Muscle of leg (tissue), 11 donors: ENCODE data around the gene UBR3. TPM values are rescaled to one million over a fixed set of nuclear protein-coding genes. Genes with fewer than 3 reads are reported as not detected.

Source experiments
- DNase-seq: peaks from one replicate; pipeline ENCODE4 v3.0.0; 2013
- H3K27ac ChIP-seq: one replicate; pipeline ENCODE4 v1.5.1; 2013; ENCODE audit warnings: mild to moderate bottlenecking, low read length, control low read depth
- H3K27me3 ChIP-seq: one replicate; pipeline ENCODE4 v1.6.1; 2013; ENCODE audit warnings: low read length; ENCODE audit not compliant: control insufficient read depth, insufficient read depth
- H3K36me3 ChIP-seq: one replicate; pipeline ENCODE4 v1.6.1; 2013; ENCODE audit warnings: low read length; ENCODE audit not compliant: control insufficient read depth, insufficient read depth
- H3K4me1 ChIP-seq: one replicate; pipeline ENCODE4 v1.6.1; 2013; ENCODE audit warnings: low read length; ENCODE audit not compliant: control insufficient read depth, insufficient read depth
- H3K4me3 ChIP-seq: one replicate; pipeline ENCODE4 v1.5.1; 2013; ENCODE audit warnings: low read length, control low read depth
- H3K9me3 ChIP-seq: replicated peaks from 2 replicates; pipeline ENCODE4 v1.6.1; 2013; ENCODE audit warnings: low read depth, low read length; ENCODE audit not compliant: control insufficient read depth
- WGBS: methylation state at CpG from one replicate; pipeline ENCODE4 v1.1.5; 2013; ENCODE audit warnings: missing lambda C conversion rate; ENCODE audit not compliant: insufficient coverage; 5-methylcytosine and 5-hydroxymethylcytosine counted together
- polyA plus RNA-seq, 8 donors: library from polyadenylated mRNA; unstranded; fragments of 120-200 nt; gene quantifications; one replicate each; pipeline versions ENCODE4 v1.2.1 to v1.2.3, GENCODE V29; 2013; ENCODE audit warnings: inconsistent platforms in 1 of 8, low replicate concordance in 1 of 8; ENCODE audit not compliant: insufficient read length in 8 of 8, insufficient read depth in 1 of 8
- total RNA-seq: library from RNA; stranded (reverse); fragments of 120-200 nt; gene quantifications from one replicate; pipeline ENCODE4 v1.2.4, GENCODE V29; 2013

Gene UBR3
- total and polyA plus RNA-seq, 9 donors = 30.3 to 52.8 (median 39.7) TPM

DNA sequence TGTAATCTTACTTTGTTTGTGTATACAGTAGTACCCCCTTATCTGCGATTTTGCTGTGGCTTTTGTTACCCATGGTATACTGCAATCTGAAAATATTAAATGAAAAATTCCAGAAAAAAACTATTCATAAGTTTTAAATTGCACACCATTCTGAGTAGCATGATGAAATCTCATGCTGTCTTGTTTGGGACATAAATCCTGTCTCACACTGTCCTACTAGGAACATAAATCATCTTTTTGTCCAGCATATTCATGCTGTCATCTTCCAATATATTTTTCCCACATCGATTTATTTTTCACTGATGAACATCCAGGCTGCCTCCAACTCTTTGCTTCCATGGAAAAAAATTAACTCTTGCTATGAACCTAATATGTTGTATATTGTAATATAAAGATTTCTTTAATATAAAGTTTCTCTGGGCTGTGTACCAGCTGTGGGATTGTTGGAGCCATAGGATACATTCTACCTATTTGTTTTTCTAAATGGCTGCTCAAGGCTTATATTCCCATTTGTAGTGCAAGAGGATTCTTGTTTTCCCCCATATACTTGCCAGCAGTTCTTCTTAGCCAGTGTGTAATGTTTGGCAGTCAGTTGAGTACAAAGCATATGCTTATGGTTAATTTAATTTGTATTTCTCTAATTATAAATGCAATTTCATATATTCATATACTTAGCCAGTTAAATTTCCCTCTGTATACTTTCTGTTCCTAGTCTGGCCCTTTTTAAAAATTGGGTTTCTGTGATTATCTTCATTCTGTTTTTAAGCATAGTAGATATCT is 236.4 kb downstream of the UBR3 start:
- Histone ChIP-seq H3K27ac (no peak overlapping the region), H3K4me1 (no peaks in the 10 kb centered on the region), H3K27me3 (no peaks in the 10 kb centered on the region), H3K9me3 (peaks cover 2% of the 10 kb centered on the region), H3K36me3 (peaks cover 10% of the 10 kb centered on the region), H3K4me3 (no peak overlapping the region)
- whole genome bisulfite sequencing = no CpG with 5 or more reads among the region's 2 CpGs
- DNase-seq = no peak

DNA sequence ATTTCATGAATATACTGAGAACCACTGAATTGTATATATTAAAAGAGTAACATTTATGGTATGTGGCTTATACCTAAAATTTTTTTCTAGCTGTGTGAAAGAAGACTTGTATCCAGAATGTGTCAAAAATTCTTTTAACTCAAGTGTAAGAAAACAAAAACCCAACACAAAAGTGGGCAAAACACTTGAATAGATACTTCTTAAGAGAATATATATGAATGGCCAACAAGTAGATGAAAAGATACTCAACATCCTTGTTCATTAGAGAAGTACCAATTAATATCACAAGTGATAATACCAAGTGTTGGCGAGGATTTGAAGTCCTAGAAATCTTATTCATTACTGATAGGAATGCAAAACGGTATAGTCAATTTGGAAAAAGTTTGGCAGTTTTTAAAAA is 243.5 kb downstream of the UBR3 start:
- Histone ChIP-seq H3K4me3 (no peak overlapping the region), H3K36me3 (peaks cover 10% of the 10 kb centered on the region), H3K27ac (no peak overlapping the region), H3K9me3 (peaks cover 2% of the 10 kb centered on the region), H3K4me1 (no peaks in the 10 kb centered on the region), H3K27me3 (no peaks in the 10 kb centered on the region)
- WGBS = no CpG with 5 or more reads among the region's 2 CpGs
- DNase-seq = no peak

DNA sequence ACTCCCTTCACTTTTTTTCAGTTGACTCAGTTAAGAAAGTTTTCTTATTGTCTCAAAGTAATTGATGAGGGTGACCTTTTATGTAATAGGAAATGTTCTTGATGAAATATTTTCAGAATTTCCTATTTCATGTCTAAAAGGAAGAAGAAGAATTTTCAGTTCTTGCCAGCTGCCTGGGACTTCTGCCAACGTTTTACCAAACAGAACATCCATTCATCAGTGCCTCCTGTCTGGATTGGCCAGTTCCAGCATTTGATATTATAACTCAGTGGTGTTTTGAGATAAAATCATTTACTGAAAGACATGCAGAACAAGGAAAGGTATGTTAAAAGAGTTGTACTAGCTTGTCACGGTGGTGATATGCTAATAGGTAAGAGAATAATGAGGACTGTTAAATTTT is 246.0 kb downstream of the UBR3 start:
- Histone ChIP-seq H3K4me1 (no peaks in the 10 kb centered on the region), H3K9me3 (peaks cover 2% of the 10 kb centered on the region), H3K27me3 (no peaks in the 10 kb centered on the region), H3K4me3 (no peak overlapping the region), H3K36me3 (peaks cover 8% of the 10 kb centered on the region), H3K27ac (no peak overlapping the region)
- DNase-seq = peak; percentile 68
- WGBS = no CpG with 5 or more reads among the region's 2 CpGs

DNA sequence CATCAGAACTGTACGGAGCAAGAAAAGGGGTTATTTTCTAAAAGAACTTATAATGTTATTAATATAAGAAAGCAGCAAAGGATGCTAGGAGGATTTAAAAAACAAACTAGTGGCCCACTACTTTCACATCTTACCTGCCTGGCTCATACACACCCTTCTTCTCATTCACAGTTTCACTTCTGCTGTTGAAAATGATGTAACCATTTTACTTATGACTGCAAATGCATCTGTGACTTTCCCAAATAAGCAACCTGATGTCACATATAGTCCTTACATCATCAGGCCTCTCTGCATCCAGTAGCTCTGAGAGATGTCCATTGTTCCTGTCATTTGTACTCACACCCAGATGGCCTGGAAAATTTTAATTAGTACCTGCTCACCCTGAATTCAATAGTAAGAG is 248.9 kb downstream of the UBR3 start:
- no peak overlapping the region for H3K27ac ChIP-seq
- H3K4me3 ChIP-seq = no peak overlapping the region
- no peaks in the 10 kb centered on the region for H3K4me1 ChIP-seq
- WGBS = no CpG with 5 or more reads among the region's 1 CpG
- no peaks in the 10 kb centered on the region for H3K9me3 ChIP-seq
- H3K27me3 ChIP-seq = no peaks in the 10 kb centered on the region
- no peak for DNase-seq
- H3K36me3 ChIP-seq = peaks cover 13% of the 10 kb centered on the region

DNA sequence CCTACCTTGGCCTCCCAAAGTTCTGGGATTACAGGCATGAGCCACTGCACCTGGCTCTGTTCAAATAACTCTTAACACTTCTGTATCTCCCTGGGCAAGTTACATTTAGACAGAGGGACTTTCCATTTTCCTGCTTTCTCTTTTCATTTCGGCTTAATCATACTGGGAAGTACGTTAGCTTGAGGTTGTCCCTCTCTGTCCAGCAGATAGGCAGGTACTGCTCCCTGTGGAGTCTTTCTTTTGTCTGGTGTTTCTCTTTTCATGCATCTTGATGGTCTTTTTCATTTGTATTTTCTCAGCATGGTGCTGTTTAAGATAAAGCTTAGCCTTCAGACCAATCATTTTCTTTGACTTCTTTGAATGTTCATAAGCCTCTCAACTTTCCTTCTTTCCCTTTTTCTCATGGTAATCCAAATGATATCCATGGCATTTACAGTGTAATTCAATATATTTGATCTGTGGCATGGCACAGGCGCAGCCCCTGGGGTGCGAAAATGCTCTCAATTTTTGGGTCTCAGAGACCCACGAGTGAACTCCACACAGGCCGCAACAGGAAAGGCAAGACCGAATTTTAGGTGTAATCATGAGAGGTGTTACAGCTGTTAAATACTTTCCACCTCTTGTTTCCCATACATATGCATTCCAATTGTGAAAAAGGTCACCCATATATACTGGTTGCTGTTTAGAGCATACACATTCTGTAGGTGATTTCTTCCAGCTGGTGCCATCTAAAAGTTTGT is 250.7 kb downstream of the UBR3 start:
- Histone ChIP-seq H3K4me1 (no peaks in the 10 kb centered on the region), H3K4me3 (no peak overlapping the region), H3K9me3 (no peaks in the 10 kb centered on the region), H3K27me3 (no peaks in the 10 kb centered on the region), H3K36me3 (peaks cover 15% of the 10 kb centered on the region), H3K27ac (no peak overlapping the region)
- WGBS = 82% methylated on average over 3 of the region's 7 CpGs
- DNase-seq = no peak

DNA sequence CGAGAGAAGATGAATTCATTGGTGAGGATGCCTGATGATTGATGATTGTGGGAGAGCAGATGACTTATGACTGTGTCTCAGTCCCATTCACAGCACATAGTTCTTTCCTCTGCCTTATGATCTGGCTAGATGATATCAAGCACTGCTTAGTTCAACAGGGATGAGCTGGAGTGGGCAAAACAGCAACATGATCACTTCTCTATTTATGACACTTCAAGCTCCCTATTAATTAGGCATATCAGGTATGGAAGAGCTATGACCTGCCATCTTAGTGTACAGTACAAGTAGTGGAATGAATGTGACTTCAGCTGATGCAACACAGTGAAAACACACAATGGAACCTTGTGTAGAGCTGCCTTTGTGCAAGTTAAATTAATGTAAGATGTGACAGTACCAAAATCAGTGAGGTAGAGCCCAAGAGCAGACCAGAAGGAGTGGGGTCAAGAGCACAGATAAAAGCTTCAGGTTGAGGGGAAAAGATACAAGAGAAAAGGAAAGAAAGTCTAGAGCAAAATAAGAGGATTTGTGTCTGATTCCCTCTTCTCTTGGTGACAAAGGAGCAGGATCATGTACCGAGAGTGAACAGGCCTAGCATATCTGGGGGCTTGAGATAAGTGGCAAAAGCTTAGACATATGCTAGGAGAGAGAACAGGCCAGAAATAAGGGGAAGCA is 257.7 kb downstream of the UBR3 start:
- no CpG with 5 or more reads among the region's 2 CpGs for WGBS

DNA sequence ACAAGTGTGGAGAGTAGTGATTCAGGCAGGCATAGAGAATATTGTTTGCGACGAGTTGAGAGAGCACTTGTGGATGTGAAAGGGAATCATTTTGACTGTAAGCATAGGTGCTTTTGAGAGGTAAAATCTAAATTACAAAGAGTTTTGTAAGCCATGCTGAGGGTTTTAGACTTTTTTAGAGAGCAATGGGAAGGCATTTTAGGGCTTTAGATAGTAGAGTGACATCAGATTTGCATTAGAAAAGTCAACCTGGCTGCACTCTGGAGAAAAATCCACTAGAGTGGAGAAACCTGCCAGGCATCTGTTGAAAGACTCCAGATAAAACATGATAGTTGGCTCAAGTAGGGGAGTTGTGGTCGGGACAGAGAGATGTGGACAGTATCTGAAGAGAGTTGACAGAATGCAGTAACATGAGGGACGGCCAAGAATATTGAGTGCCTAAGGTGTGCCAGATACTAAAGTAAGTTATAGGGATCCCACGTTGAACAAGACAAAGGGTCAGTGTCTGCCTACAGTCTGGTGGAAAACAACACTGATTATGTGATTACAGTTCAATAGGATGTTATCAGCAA is 258.9 kb downstream of the UBR3 start:
- no peak overlapping the region for H3K27ac ChIP-seq
- H3K9me3 ChIP-seq = no peaks in the 10 kb centered on the region
- no peak overlapping the region for H3K4me3 ChIP-seq
- H3K4me1 ChIP-seq = peaks cover 5% of the 10 kb centered on the region
- DNase-seq = no peak
- H3K27me3 ChIP-seq = no peaks in the 10 kb centered on the region
- 72% methylated on average over 5 of the region's 5 CpGs for WGBS
- peaks cover 3% of the 10 kb centered on the region for H3K36me3 ChIP-seq

More for the DNA sequence above, 257.7 kb downstream of the UBR3 start:
- no peaks in the 10 kb centered on the region for H3K9me3 ChIP-seq
- H3K36me3 ChIP-seq = peaks cover 7% of the 10 kb centered on the region
- H3K27me3 ChIP-seq = no peaks in the 10 kb centered on the region
- no peak for DNase-seq
- no peak overlapping the region for H3K27ac ChIP-seq
- peaks cover 5% of the 10 kb centered on the region for H3K4me1 ChIP-seq
- H3K4me3 ChIP-seq = no peak overlapping the region

DNA sequence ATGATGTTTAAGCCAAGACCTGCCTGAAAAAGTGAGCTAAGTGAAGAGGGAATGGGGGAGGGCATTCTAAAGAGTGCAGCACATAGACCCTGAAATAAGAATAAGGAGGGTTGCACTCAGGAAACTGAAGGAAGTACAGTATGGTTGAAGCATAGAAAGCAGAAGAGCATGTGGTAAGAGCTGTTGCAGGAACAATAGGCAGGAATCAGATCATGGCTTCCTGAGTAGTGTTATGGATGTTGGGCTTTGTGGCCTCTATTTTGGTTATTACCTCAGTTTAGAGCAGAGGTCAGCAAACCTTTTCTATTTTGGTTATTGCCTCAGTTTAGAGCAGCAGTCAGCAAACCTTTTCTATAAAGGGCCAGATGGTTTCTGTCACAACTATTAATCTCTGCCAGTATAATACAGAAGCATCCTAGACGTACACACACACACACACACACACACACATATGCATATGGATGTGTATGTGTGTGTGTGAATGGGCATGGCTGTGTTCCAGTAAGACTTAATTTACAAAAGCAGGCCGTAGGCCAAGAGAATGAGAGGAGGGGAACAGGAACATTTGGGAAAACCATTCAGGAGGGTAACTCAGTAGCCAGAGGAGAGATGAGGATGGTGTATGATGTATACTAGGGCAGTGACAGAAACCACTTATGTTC is 259.6 kb downstream of the UBR3 start:
- no peaks in the 10 kb centered on the region for H3K9me3 ChIP-seq
- no peak for DNase-seq
- H3K36me3 ChIP-seq = peaks cover 3% of the 10 kb centered on the region
- 60% methylated on average over 1 of the region's 2 CpGs for WGBS
- H3K4me3 ChIP-seq = no peak overlapping the region
- H3K27me3 ChIP-seq = no peaks in the 10 kb centered on the region
- H3K4me1 ChIP-seq = peaks cover 5% of the 10 kb centered on the region
- H3K27ac ChIP-seq = no peak overlapping the region

DNA sequence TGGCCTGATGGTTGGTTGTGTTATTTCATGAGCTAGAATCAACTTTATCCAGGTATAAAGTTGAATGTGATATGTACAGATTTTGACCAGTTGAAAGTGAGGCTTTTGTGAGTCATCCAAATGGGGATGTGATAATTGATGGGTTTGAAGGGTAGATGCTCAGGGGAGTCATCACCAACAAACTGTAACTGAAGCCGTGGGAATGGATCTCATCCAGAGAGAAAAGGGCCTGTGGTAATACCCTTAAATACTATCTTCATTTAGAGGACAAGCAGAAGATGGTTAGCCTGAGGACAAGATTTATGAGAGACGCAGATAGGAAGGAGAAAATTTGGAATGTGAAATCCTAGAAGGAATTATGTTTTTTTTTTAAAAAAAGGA is 260.1 kb downstream of the UBR3 start:
- peaks cover 5% of the 10 kb centered on the region for H3K4me1 ChIP-seq
- H3K27me3 ChIP-seq = no peaks in the 10 kb centered on the region
- H3K4me3 ChIP-seq = no peak overlapping the region
- H3K27ac ChIP-seq = no peak overlapping the region
- 50% methylated on average over 1 of the region's 2 CpGs for WGBS
- H3K36me3 ChIP-seq = peaks cover 2% of the 10 kb centered on the region
- no peaks in the 10 kb centered on the region for H3K9me3 ChIP-seq
- no peak for DNase-seq
